NCI-H146 (cell line): ENCODE data around the gene TNS3.
A peak's percentile ranks its signal among the peaks of the same experiment; 100 is the strongest.

ENCODE experiments used
- DNase-seq: peaks from one replicate; lab custom pipeline; 2025; lab: John Stamatoyannopoulos, UW

Gene TNS3

GRCh38 chr7:47521816-47522561 lies 59.9 kb downstream of the TNS3 start:
- DNase-seq: no peak

GRCh38 chr7:47521011-47521795 lies 60.7 kb downstream of the TNS3 start:
- DNase-seq: no peak

- no peak for DNase-seq
These were observed 61.5 kb downstream of the TNS3 start for GRCh38 chr7:47520406-47520805.

- no peak for DNase-seq
These were observed 63.1 kb downstream of the TNS3 start for GRCh38 chr7:47518827-47519226.

- no peak for DNase-seq
These were observed 64.0 kb downstream of the TNS3 start for GRCh38 chr7:47517821-47518480.

GRCh38 chr7:47516985-47517600 lies 64.8 kb downstream of the TNS3 start:
- peak; percentile 91 for DNase-seq

- no peak for DNase-seq
These were observed 65.5 kb downstream of the TNS3 start for GRCh38 chr7:47516386-47516785.

GRCh38 chr7:47515305-47515834 lies 66.5 kb downstream of the TNS3 start:
- DNase-seq: no peak

- no peak for DNase-seq
These were observed 67.1 kb downstream of the TNS3 start for GRCh38 chr7:47514818-47515217.

GRCh38 chr7:47514367-47514766 lies 67.5 kb downstream of the TNS3 start:
- no peak for DNase-seq

GRCh38 chr7:47513741-47514241 lies 68.1 kb downstream of the TNS3 start:
- peak; percentile 79 for DNase-seq

GRCh38 chr7:47512481-47513176 lies 69.3 kb downstream of the TNS3 start:
- DNase-seq: no peak

GRCh38 chr7:47511699-47512370 lies 70.1 kb downstream of the TNS3 start:
- peak; percentile 39 for DNase-seq

- no peak for DNase-seq
These were observed 71.1 kb downstream of the TNS3 start for GRCh38 chr7:47510786-47511185.

- no peak for DNase-seq
These were observed 71.7 kb downstream of the TNS3 start for GRCh38 chr7:47510192-47510591.

- DNase-seq: no peak
These were observed 72.3 kb downstream of the TNS3 start for GRCh38 chr7:47509571-47509970.

- DNase-seq: no peak
These were observed 73.2 kb downstream of the TNS3 start for GRCh38 chr7:47508389-47509380.

- DNase-seq: no peak
These were observed 74.4 kb downstream of the TNS3 start for GRCh38 chr7:47507522-47507921.
